Activated CD4-positive, alpha-beta T cell treated with anti-CD3 and anti-CD28 coated beads, Interleukin-2, amount 10 ng/mL, durations not matched to agents 24 days and 14 days (primary cell): Measurements from ENCODE around the gene ILF2. TPM values are rescaled to one million over a fixed set of nuclear protein-coding genes. Genes with fewer than 3 reads are reported as not detected.

Experiments used
- total RNA-seq: library from RNA; stranded (reverse); gene quantifications from 2 replicates; pipeline ENCODE4 v1.2.3, GENCODE V29; 2022

The ILF2 gene
- total RNA-seq, 1 donor from 2014 or later, result 377 TPM

Other genes with a start within 250 kb of the ILF2 start
- not detected in 2 replicates for gene S100A7, start 210.3 kb downstream of the ILF2 start, total RNA-seq
- gene S100A6, start 135.0 kb downstream of the ILF2 start, total RNA-seq, result 166 and 174 TPM in 2 replicates
- gene S100A5, start 130.1 kb downstream of the ILF2 start, total RNA-seq, result 2.3 and 2.6 TPM in 2 replicates
- 132 and 134 TPM in 2 replicates for gene S100A4, start 125.2 kb downstream of the ILF2 start, total RNA-seq
- gene S100A3, start 121.7 kb downstream of the ILF2 start, total RNA-seq, result not detected in 2 replicates
- 0.40 and 1.2 TPM in 2 replicates for gene S100A2, start 105.1 kb downstream of the ILF2 start, total RNA-seq
- gene S100A16, start 57.9 kb downstream of the ILF2 start, total RNA-seq, result not detected in 2 replicates
- not detected in 2 replicates for gene S100A14, start 54.7 kb downstream of the ILF2 start, total RNA-seq
- gene S100A13, start 43.5 kb downstream of the ILF2 start, total RNA-seq, result 3.1 and 3.2 TPM in 2 replicates
- not detected in 2 replicates for gene S100A1, start 42.6 kb downstream of the ILF2 start, total RNA-seq
- gene CHTOP, start 36.9 kb downstream of the ILF2 start, total RNA-seq, result 110 and 114 TPM in 2 replicates
- gene SNAPIN, start 12.3 kb downstream of the ILF2 start, total RNA-seq, result 28.6 and 31.6 TPM in 2 replicates
- 0.05 and 0.09 TPM in 2 replicates for gene NPR1, start 7.7 kb upstream of the ILF2 start, total RNA-seq
- gene INTS3, start 57.1 kb upstream of the ILF2 start, total RNA-seq, result 63.1 and 64.8 TPM in 2 replicates
- gene SLC27A3, start 104.4 kb upstream of the ILF2 start, total RNA-seq, result 10.0 and 10.3 TPM in 2 replicates